EH (cell line): ENCODE results near the gene MACROD2.

Experiments used
- DNase-seq: peaks from one replicate; pipeline ENCODE4 v3.0.0-alpha.2; 2015; ENCODE audit warnings: low read depth

The MACROD2 gene

DNA sequence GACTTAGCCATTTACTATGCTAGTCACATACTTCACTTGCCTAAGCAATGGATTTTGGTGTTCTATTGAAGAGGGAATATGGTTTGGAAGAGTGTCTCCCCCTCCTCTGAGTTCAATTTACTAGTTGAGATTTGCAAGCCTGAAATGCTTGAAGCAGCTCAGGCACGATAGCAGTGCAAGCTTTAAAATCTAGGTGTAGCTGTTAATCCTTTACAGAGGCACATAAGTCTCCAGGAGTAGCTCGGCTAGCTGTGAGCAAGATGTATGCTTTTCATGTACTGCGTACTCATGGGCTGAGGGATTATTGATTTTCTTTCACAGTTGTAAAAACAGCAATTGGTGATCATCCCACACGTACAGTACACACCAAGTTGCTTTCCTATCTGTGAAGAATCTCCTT, 341.4 kb downstream of the MACROD2 start:
- no peak for DNase-seq

DNA sequence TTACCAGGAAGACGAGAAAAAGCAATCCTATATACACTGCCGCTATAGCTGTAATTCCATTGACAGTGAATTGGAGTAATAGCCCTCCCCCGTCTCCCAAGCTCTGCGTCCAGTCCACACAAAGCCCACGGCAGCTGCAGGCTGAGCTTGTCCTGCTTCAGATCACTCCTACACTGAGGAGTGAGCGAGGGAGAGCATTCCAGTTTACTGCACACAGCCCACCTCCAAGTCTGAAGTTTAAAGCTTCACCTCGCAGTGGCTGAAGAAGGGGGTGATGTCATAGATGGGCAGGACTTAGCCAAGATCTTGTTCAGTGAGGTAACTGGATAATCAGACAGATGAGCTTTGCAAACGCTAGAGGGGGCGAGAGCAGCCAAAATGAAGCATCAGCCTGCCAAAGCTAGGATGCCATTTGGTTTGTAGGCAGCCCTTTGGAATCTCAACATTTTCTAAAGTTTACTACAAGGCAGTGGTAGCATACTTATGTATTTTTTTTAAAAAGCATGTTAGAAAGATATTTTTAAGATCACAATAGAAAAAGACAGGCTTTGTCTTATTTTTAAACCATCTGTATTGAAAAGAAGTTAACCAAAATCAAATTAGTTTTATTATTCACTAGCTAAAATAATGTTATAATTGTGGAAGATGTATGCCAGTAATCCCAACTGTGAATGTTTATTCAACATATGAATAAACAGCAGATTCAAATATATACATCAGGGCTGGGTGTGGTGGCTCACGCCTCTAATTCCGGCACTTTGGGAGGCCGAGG, 342.3 kb downstream of the MACROD2 start, which contains the start of gene FLRT3:
TSS of gene FLRT3 (minus strand) at position 213 of the 772 bp plus-strand sequence. CDS start 10,106 bp downstream, outside the sequence.
- peak; percentile 92 for DNase-seq

DNA sequence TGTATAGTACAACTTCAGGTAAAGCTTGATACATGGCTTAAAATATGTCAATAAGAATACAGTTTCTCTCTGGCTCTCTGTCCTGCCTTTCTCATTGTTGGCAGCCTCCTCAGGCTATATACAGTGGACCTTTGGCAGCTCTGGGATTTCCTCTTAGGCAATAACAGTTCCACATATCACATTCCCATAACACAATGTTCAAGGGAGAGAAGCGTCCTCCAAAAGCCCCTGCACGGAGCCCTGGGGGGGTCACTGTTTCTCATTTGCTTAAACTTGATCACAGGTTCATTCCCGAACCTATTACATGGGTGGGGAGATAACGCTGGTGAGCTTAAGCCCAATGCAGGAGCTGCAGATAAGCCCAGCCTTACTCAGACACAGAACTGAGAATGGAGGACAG, 346.5 kb downstream of the MACROD2 start:
- no peak for DNase-seq

DNA sequence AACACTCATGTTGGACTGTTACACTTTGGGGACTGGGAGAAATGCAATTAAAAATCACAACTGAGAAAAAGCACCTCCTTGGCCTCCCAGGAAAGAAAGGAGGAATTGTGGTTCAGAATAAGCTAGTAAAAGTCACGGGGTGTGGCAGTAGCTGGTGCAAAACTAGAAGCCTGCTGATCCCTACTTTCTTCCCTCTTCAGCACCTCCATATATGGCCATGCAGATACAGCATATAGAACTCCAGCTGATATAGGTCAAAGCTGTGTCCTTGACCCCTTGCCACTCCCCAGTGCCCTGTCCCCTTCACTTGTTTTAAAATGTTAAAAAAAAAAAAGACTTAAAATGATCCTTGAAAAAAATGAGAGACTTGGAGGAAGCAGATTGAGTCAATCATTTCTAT, 347.6 kb downstream of the MACROD2 start:
- no peak for DNase-seq

DNA sequence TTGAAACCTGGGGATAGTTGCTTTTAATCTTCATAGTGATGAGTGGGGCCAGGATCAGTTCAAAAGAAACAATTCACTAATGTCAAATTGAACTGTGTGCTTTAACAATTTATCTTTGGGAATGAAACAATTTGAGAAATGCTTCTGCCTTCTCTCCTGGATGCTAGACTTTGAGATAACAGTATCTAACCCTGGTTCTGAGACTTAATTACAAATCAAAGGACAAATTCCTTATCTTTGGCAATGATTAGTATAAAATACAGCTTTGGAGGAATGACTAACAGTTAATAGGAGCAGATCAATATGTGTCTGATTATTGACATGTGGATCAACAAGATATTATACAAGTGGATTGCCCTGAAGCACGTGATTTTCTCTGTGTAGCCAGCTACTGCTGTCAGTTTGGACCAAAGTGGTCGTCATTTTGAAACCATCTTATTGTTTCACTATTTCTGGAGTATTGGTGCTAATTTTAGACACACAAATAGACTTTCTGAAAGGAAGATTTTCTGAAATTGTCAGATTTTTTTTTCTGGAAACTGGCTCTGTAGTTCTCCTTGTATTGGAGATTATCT, 348.3 kb downstream of the MACROD2 start:
- DNase-seq, result no peak

DNA sequence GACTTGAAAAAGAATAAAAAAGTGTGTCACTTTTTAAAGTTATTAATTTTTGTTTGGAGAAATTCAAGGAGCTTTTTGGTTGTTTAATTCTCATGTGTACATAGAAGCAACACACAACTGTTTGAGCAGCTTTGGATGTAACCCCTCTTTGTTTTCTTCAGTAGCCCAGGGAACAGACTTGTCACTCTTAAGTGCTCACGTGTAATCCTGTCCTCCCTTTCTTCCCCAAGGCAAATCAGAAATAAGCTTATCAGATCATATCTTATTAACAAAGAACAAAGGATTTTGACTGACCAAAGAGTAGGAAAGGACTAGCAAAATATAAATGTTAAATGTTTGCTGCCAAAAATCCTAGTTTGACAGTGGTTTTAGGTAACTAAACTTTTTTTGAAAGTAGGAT, 349.4 kb downstream of the MACROD2 start:
- DNase-seq, result no peak

DNA sequence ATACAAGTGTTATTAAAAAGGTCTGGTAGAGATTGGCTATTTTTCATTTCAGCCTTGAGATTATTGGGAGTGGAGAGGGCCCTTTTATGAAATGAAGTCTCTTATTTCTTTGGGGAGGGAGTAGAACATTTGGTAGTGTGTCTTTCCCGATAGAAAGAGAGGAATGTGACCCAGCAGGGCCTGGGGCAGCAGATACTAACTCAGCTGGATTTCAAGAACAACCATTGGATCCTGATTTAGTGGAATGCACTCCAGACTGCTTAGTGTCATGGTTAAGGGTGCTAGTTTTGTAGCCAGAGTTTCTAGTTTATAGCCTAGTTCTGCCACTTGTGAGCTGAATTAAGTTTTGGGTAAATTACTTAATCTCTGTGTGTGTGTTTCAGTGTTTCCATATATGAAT, 360.5 kb downstream of the MACROD2 start:
- no peak for DNase-seq

DNA sequence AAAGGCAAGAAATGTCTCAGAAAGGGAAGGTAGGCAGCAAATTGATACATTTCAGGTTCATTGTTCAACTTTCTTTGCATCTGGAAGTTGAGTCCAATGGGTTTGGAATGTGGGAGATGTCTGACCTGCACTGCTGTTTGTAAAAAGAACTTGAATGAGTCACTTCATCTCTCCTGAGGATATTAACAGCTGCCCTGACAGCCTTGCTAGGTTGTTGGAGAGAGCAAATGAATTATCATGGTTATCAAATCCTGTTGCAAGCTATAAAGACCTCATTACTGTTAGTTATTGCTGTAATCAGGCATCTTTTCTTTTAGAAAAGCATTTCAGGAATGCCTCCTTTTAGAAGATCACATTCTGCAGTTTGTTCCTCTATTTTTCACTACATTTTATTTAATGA, 365.1 kb downstream of the MACROD2 start:
- no peak for DNase-seq

DNA sequence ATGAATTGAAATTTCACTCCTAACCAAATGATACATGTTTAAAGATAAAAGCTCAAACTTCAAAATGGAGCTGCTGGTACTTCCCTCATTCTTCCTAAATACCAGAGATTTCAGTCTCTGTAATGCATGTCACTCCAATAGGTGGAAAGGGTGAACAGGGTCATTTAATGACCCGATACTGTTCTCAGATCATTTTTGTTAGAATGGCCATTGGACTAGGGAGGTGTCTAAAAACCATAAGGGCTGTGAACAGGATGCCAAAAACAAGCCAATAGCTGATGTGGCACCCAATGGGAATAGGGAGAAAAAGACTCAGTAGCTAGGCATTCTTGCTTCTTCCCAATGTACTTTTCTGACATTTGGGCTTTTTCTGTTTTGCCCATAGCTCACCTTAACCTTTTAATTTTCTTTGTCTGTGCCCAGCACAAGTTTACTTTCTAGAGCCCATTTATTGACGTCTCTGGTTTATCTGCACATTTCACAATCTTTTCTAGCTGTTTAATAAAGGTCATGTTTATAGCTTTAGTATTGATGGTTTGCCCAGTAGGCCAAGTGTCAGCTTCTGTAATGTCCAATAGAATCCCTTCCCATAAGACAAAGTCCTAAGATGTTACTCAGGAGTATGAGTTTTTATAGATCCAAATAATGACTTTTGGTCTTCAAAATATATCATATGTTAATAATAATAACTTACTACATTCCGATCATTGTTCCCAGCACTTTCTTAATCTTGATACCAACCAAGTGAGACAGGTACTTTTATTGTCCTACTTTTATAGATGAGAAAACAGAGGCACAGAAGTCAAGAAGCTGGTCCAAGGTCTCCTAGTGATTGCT, 366.4 kb downstream of the MACROD2 start:
- no peak for DNase-seq

DNA sequence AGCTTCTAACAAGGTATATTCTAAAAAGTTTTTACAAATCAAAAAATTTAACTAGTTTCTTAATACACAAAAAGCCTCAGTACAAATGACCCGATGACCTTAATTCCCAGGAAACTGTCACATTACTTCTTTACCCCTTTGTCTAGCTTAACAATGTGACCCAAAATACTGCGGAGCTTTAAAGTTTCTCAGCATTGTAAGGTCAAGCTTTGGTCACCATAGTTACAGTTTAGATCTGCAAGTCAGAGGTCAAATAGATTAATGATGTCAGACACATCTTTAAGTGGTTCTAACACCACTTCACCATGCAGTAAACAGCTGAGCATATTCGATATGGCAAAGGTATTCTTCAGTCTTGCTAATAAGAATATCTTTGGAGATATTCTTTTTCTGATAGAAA, 378.9 kb downstream of the MACROD2 start:
- DNase-seq, result no peak

DNA sequence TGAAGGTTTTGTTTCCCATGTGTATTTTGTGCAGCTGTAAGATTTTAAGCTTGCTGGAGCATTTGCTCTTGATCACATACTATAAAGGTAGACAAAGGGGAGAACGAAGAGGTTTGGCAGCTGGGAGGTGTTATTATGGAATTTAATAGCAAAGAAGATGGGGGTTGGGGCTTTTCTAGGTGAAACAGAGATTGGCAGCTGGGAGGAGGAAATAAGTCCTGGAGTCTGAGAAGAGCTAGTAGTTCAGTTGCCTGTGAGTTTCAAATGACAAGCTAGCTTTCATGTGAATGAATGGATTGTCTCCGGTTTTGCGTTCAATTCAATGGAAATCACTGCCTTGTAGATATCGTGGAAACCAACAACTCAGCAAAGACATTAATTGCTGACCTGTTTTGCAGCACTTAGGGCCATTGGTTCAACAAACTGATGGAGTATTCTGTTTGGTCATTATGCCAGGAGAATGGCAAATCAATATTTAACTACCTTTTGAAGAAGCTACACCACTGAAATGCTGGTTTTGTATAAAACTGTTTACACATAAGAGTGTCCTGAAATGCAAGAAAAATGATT, 380.2 kb downstream of the MACROD2 start:
- no peak for DNase-seq

DNA sequence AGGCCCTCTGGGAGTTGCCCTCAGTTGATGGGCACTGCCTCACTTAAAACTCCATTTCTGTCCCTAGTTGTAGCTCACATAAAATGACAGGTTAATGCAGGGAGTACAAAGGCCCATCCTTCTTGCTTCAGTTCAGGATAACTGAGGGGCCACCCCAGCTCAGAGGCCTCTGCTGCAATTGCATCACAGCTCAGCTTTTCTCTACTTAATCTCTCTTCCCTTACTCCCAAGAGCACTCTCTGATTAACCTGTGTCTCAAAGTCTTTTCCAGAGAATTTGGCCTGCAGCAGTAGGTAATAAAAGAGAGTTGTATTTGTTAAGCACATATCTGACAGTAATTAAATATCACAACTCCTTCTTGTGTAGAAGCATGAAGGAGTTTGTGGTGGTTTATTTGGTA, 383.0 kb downstream of the MACROD2 start:
- no peak for DNase-seq

DNA sequence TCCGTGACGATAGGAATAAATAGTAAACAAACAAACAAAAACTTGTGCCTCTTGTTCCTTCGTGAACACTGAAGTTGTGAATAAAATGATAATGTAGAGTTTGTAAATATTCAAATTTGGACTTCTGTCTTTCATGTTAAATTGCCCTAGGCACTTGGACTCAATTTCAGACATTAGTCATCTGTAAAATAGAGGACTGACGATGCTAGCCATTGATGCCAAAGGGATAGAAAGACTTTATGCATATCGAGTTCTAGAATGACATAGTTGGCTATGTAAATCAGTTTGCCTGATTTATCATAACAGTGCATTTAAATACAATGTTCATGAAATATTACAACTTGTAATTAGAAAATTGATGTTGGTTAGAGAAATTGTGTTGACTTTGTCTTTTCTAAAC, 388.0 kb downstream of the MACROD2 start:
- no peak for DNase-seq

DNA sequence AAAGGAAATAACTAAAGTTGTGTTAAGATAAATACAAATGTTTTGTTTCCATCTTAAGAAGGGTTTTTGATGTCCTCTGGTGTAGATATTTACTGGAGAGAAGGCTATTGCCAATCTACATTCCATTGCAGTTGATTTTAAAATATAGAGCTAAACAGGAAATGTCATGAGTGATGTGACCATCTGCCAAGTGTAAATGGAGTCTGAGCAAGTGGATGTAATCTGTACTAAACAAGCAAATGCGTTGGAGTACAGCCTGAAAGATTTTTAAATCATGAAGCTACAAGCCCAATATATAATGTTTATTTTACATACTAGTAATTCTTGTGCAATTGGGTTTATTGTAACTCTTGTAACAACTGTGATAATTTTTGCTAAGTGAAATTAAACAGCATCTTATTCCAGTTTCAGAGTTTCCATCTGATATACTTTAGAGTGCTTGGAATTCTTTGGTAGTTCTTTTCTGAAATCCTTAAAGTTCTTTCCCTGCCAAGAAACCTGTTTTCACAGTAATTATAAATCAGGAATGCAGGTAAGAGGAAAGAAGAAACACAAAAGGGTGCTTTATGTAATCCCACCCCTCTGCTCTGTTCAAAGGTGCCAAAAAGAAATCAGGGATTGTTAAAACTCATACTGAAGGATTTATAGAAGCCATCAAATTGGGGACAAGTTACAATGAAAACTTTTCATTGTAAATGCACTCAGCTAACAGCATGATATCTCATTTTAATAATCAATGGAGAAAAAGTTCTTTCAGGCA, 389.3 kb downstream of the MACROD2 start:
- DNase-seq, result peak; percentile 7

DNA sequence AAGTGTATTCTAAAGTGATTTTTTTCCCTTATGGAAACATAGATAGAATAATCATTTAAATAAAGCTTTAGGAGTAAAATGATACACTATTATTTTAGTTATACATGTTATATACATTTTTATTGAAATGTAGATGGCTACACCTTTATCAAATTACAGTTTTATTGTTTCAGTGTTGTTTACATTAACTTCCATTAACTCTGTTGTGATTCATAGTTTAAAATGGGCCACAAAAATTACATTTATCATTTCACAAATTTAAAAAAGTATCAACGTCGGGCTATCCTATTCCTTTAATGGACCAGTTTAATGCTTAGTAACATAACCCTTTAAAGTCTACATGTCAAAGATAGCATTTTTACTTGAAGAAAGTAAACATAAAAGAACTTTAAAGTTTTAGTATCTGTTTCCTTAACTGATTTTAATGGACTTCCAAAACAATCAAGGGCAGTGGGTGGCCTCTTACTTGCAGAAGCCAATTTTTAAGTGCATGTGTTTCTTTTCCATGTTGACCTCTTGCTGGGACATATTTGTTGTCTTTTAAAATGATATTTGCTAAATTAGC, 389.9 kb downstream of the MACROD2 start:
- no peak for DNase-seq

DNA sequence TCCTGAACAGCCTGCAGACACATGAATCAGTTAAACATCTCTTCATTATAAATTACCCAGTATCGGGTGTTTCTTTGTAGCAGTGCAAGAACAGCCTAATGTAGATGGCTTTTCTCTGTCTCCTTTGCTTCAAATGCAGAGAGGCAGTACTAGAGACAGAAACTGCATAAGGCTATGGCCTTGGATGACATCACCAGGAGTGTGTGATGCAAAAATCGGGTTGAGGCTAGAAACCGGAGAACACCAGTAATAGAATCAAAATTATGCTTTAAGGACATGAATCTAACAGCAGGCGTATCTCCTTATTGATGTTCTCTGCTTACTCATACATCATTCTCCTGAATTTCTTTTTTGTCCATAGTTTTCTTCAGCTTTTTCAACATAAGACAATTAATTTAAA, 391.4 kb downstream of the MACROD2 start:
- no peak for DNase-seq

DNA sequence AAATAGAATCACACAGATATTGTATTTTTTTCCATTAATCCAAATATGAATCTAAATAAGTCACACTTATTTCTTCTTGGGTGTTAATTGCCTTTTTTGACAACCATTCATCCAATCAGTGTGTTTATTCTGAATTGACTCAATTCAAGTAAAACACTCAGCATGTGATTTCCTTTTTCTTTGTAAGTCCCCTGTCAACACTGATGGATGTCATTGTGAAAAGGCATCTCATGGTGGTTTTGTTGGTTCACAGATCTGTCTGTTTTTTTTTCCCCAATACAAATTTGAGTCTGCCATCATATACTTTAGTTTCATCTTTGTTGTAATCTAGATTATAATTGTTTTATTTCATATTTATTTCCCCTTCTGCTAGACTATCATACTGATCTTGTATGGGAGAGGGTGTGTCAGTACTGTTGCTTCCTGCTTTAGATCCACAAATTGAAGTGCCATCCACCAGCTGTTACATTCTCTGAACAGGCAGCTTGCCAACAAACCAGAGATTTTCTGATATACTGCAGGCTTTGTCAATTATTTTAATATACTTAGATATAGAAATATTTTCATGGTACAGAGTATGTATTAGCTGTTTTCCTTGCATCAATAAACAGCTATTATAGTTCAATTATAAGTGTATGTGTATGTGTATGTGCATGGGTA, 406.3 kb downstream of the MACROD2 start:
- DNase-seq, result no peak

DNA sequence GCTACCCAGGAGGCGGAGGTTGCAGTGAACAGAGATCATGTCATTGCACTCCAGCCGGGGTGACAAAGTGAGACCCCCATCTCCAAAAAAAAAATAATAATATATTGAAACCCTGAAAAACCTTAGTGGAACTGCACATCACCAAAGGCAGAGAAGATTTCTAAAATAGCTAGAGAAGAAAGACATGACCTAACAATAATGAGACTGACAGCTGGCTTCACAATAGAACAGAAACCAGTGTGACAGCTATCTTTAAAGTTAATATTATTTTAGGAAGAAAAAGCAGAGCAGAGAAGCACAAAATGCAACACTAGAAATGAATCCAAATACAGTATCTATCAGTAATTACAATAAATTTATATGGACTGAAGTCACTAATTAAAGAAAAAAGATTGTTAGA, 409.2 kb downstream of the MACROD2 start:
- no peak for DNase-seq

DNA sequence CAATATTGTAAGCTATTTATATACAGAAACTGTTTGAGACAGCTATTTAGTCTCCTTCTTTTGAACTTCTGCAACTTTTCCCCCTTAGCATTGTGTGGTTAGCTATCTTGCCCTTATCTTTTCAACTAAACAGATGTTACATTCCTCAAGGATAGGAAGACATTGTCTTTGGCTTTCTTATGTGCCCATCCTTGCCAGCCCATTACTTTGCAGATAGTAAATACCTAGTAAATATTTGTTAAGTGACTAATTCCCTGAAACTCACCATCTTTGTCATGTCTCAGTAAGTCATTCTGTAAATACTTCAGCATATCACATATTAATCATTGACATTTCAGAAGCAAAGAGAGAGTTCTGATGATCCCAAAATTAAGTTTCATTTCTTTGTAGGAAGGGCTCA, 411.2 kb downstream of the MACROD2 start:
- peak; percentile 69 for DNase-seq

DNA sequence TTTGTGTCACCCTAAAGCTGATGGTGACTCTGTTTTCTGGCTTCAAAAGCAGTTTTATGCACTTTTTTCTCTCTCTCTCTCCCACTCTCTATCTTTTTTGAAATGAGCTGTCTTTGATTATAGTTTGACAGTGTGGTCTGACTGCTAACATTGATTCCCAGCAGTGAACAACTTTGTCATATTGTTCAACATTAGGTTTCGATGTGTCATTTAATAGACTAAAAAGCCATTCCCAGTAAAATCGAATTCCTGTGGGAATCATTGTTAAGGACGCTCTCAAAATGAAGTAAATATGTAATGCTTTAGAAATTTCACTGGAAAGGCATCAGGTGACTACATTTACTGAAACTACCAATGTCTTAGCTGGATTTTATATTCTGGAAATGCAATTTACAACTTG, 412.0 kb downstream of the MACROD2 start:
- DNase-seq, result no peak
